SK-N-SH (cell line): ENCODE results near the gene NUMA1. TPM values are rescaled to one million over a fixed set of nuclear protein-coding genes. Genes with fewer than 3 reads are reported as not detected.

Source experiments
- CTCF ChIA-PET: fragments of 300-600, 350-600 bp; formaldehyde crosslinking; extraction: SDS; loops from one replicate; lab custom pipeline; 2021; lab: Yijun Ruan, JAX
- POLR2A ChIA-PET: fragments of 350-600 bp; sonication (Branson Sonifier 250); formaldehyde crosslinking; extraction: SDS; loops from one replicate; lab custom pipeline; 2020; ENCODE audit warnings: antibody characterized with exemption, inconsistent platforms; lab: Yijun Ruan, JAX
- DNase-seq: peaks from one replicate; pipeline ENCODE4 v3.0.0; 2012
- H2AFZ ChIP-seq: fragments of 200-600 bp; sonication (generic); 2 replicates; pipeline ENCODE4 v1.8.1; 2016; ENCODE audit warnings: antibody characterized with exemption, mild to moderate bottlenecking, low read depth
- H3F3A ChIP-seq: fragments of 200-600 bp; sonication (generic); replicated peaks from 2 replicates; pipeline ENCODE3; 2016; ENCODE audit warnings: antibody characterized with exemption, mild to moderate bottlenecking; ENCODE audit not compliant: insufficient read depth
- H3K27ac ChIP-seq, 2 experiments: fragments of 200-500 bp in 1 of 2; fragments of 200-600 bp in 1 of 2; sonication (Bioruptor generic) in 1 of 2; sonication (generic), shearing (Covaris generic) in 1 of 2; 2 replicates each; pipeline versions ENCODE4 v1.5.1 to v1.6.1; 2014 to 2016; ENCODE audit warnings: low read depth in 2 of 2, inconsistent platforms in 1 of 2, low read length in 1 of 2, mild to moderate bottlenecking in 1 of 2, mixed read lengths in 1 of 2
- H3K27me3 ChIP-seq: fragments of 200-600 bp; sonication (generic), shearing (Covaris generic); 2 replicates; pipeline ENCODE4 v1.6.1; 2016; ENCODE audit warnings: mixed run types; ENCODE audit not compliant: insufficient read depth
- H3K36me3 ChIP-seq, 2 experiments: fragments of 200-500 bp in 1 of 2; fragments of 200-600 bp in 1 of 2; sonication (Bioruptor generic) in 1 of 2; sonication (generic) in 1 of 2; replicated peaks in 1 of 2; 2 replicates each; pipeline versions ENCODE3 to v1.5.1; 2014 to 2016; ENCODE audit warnings: low read length in 1 of 2, mild to moderate bottlenecking in 1 of 2; ENCODE audit not compliant: insufficient read depth in 2 of 2, control insufficient read depth in 1 of 2
- H3K4me1 ChIP-seq, 2 experiments: fragments of 200-500 bp in 1 of 2; fragments of 200-600 bp in 1 of 2; sonication (Bioruptor generic) in 1 of 2; sonication (generic), shearing (Covaris generic) in 1 of 2; 2 replicates each; pipeline versions ENCODE4 v1.5.1 to v1.6.1; 2014 to 2016; ENCODE audit warnings: low read depth in 1 of 2, low read length in 1 of 2, mixed run types in 1 of 2; ENCODE audit not compliant: insufficient read depth in 2 of 2, control insufficient read depth in 1 of 2
- H3K4me2 ChIP-seq: fragments of 200-600 bp; sonication (generic), shearing (Covaris generic); 2 replicates; pipeline ENCODE4 v1.6.1; 2017; ENCODE audit warnings: mixed run types
- H3K4me3 ChIP-seq, 2 experiments: fragments of 200-500 bp in 1 of 2; fragments of 200-600 bp in 1 of 2; sonication (Bioruptor generic) in 1 of 2; sonication (generic), shearing (Covaris generic) in 1 of 2; 2 replicates each; pipeline versions ENCODE4 v1.5.1 to v1.8.1; 2014 to 2016; ENCODE audit warnings: low read depth in 2 of 2, inconsistent platforms in 1 of 2, low read length in 1 of 2, mild to moderate bottlenecking in 1 of 2, mixed read lengths in 1 of 2, moderate library complexity in 1 of 2
- H3K79me2 ChIP-seq: fragments of 200-600 bp; sonication (generic); 2 replicates; pipeline ENCODE4 v1.8.1; 2017; ENCODE audit warnings: mild to moderate bottlenecking; ENCODE audit not compliant: insufficient read depth
- H3K9ac ChIP-seq: fragments of 200-600 bp; sonication (generic); 2 replicates; pipeline ENCODE4 v1.6.1; 2017; ENCODE audit warnings: mixed run types
- H3K9me2 ChIP-seq: fragments of 200-600 bp; sonication (generic); 2 replicates; pipeline ENCODE4 v1.6.1; 2017; ENCODE audit warnings: mixed run types
- H3K9me3 ChIP-seq: fragments of 200-600 bp; sonication (generic); 2 replicates; pipeline ENCODE4 v1.6.1; 2017; ENCODE audit warnings: mixed run types, mild to moderate bottlenecking, moderate library complexity
- H4K20me1 ChIP-seq: fragments of 200-600 bp; sonication (generic); 2 replicates; pipeline ENCODE4 v1.6.1; 2017; ENCODE audit warnings: mild to moderate bottlenecking, mixed run types; ENCODE audit not compliant: insufficient read depth
- CHD2 ChIP-seq: fragments of 150-350 bp; IDR thresholded peaks from 2 replicates; pipeline ENCODE4 v1.6.1; 2018; ENCODE audit warnings: low read length; ENCODE audit not compliant: partially characterized antibody
- EP300 ChIP-seq, 2 experiments: IDR thresholded peaks; 2 replicates each; pipeline versions ENCODE4 v1.4.0 to v1.6.1; 2012; ENCODE audit warnings: borderline replicate concordance in 1 of 2, low read depth in 1 of 2, low read length in 1 of 2
- EZH2phosphoT487 ChIP-seq: fragments of 200-600 bp; sonication (generic); IDR thresholded peaks from 2 replicates; pipeline ENCODE4 v1.6.1; 2017; ENCODE audit warnings: low read depth, mixed run types, mild to moderate bottlenecking, antibody characterized with exemption, moderate library complexity, borderline replicate concordance
- FOXJ3 ChIP-seq: sonication (generic); formaldehyde crosslinking; IDR thresholded peaks from 2 replicates; pipeline ENCODE4 v1.5.1; 2020; ENCODE audit warnings: mild to moderate bottlenecking, missing genetic modification reagents
- FOXM1 ChIP-seq: IDR thresholded peaks from 2 replicates; pipeline ENCODE4 v1.4.0; 2012; ENCODE audit warnings: low read depth, mild to moderate bottlenecking
- GATA2 ChIP-seq: sonication (generic); formaldehyde crosslinking; IDR thresholded peaks from 2 replicates; pipeline ENCODE4 v1.5.0; 2020; ENCODE audit warnings: mild to moderate bottlenecking, missing genetic modification reagents
- JUND ChIP-seq: IDR thresholded peaks from 2 replicates; pipeline ENCODE4 v1.4.0; 2012
- MEF2A ChIP-seq: IDR thresholded peaks from 2 replicates; pipeline ENCODE4 v1.4.0; 2012; ENCODE audit warnings: low read depth, borderline replicate concordance
- MXI1 ChIP-seq: IDR thresholded peaks from 2 replicates; pipeline ENCODE4 v1.6.1; 2012; ENCODE audit warnings: mild to moderate bottlenecking, low read depth, low read length, improper control_type of control experiment
- NFIC ChIP-seq: IDR thresholded peaks from 2 replicates; pipeline ENCODE4 v1.4.0; 2012; ENCODE audit warnings: borderline replicate concordance
- PBX3 ChIP-seq: IDR thresholded peaks from 2 replicates; pipeline ENCODE4; 2012
- RAD21 ChIP-seq: IDR thresholded peaks from 2 replicates; pipeline ENCODE4 v1.6.1; 2012; ENCODE audit warnings: mild to moderate bottlenecking, low read length
- RXRA ChIP-seq: IDR thresholded peaks from 2 replicates; pipeline ENCODE4 v1.4.0; 2012; ENCODE audit warnings: low read depth, mild to moderate bottlenecking, borderline replicate concordance
- TAF1 ChIP-seq: IDR thresholded peaks from 2 replicates; pipeline ENCODE4 v1.6.1; 2012; ENCODE audit warnings: low read depth, mild to moderate bottlenecking, low read length, moderate library complexity, borderline replicate concordance
- USF1 ChIP-seq: IDR thresholded peaks from 2 replicates; pipeline ENCODE4 v1.4.0; 2012; ENCODE audit warnings: low read depth, borderline replicate concordance
- USF2 ChIP-seq: fragments of 150-350 bp; IDR thresholded peaks from 2 replicates; pipeline ENCODE4 v1.6.1; 2017; ENCODE audit warnings: antibody characterized with exemption, low read length, low read depth, borderline replicate concordance
- YY1 ChIP-seq: IDR thresholded peaks from 2 replicates; pipeline ENCODE4 v1.4.0; 2012; ENCODE audit warnings: low read depth, mild to moderate bottlenecking
- WGBS: methylation state at CpG from one replicate; pipeline ENCODE4 v1.1.6; 2017; ENCODE audit warnings: low lambda C conversion rate; 5-methylcytosine and 5-hydroxymethylcytosine counted together
- polyA plus RNA-seq, 3 experiments: library from polyadenylated mRNA; depleted of rRNA; stranded (reverse); fragments of >200 nt; gene quantifications; 2 replicates each; pipeline ENCODE4 v1.2.3, GENCODE V29; 2012

Gene NUMA1
- polyA plus RNA-seq, 1 of the 3 experiments (the other 2 are of a cell fraction) = 111 TPM

- no peak for TF ChIP-seq USF1
- TF ChIP-seq EZH2phosphoT487 = no peak
- no peak for TF ChIP-seq MXI1
- TF ChIP-seq EP300 (IDR thresholded peaks at IDR 0.05; ENCODE audit: borderline replicate concordance in 1 of 2, low read depth in 1 of 2, low read length in 1 of 2) = no peak
- no peak for TF ChIP-seq FOXM1
- TF ChIP-seq YY1 = no peak
- TF ChIP-seq FOXJ3 = no peak
- TF ChIP-seq PBX3 = no peak
- no peak for TF ChIP-seq USF2
- no peak for TF ChIP-seq TAF1
- TF ChIP-seq CHD2 = no peak
- no peak for TF ChIP-seq JUND
- no peak for TF ChIP-seq MEF2A
- TF ChIP-seq RXRA = no peak
- no peak for TF ChIP-seq GATA2
- no peak for TF ChIP-seq NFIC
- TF ChIP-seq RAD21 = no peak
- TF ChIP-seq, all 33 proteins: peak for 0
- ChIA-PET POLR2A (no interaction called here), CTCF (interaction anchor here (0.6 to 3.5 kb wide), 5 partner anchors 14 to 24 kb away, joined by 3 to 19 read pairs (median 4); no protein-coding TSS in a partner anchor)
- Histone ChIP-seq H3K27ac (no peak overlapping the region; a peak in 1 of 4 replicates), H3K36me3 (peaks cover 8 to 63% of the 10 kb centered on the region in 2 experiments), H3K9ac (no peak overlapping the region), H3F3A (peaks cover 37% of the 10 kb centered on the region), H3K4me1 (peaks cover 0 to 10% of the 10 kb centered on the region in 2 experiments; a peak in 1 of 4 replicates), H3K79me2 (no peaks in the 10 kb centered on the region), H3K27me3 (no peaks in the 10 kb centered on the region), H3K4me2 (no peak overlapping the region), H3K9me3 (no peaks in the 10 kb centered on the region), H2AFZ (no peak overlapping the region), H3K4me3 (no peak overlapping the region), H4K20me1 (peaks cover 21% of the 10 kb centered on the region), H3K9me2 (no peaks in the 10 kb centered on the region)
- 96% methylated on average over 8 of the region's 11 CpGs for WGBS
- no peak for DNase-seq
Observed at GRCh38 chr11:72001285-72001684, 79.1 kb downstream of the NUMA1 start.
